HS-5 (cell line): ENCODE measurements around the gene MUC6.

Experiments used
- DNase-seq: peaks from one replicate; pipeline ENCODE4 v3.0.0-alpha.2; 2012; ENCODE audit warnings: low read depth

MUC6 gene

DNA sequence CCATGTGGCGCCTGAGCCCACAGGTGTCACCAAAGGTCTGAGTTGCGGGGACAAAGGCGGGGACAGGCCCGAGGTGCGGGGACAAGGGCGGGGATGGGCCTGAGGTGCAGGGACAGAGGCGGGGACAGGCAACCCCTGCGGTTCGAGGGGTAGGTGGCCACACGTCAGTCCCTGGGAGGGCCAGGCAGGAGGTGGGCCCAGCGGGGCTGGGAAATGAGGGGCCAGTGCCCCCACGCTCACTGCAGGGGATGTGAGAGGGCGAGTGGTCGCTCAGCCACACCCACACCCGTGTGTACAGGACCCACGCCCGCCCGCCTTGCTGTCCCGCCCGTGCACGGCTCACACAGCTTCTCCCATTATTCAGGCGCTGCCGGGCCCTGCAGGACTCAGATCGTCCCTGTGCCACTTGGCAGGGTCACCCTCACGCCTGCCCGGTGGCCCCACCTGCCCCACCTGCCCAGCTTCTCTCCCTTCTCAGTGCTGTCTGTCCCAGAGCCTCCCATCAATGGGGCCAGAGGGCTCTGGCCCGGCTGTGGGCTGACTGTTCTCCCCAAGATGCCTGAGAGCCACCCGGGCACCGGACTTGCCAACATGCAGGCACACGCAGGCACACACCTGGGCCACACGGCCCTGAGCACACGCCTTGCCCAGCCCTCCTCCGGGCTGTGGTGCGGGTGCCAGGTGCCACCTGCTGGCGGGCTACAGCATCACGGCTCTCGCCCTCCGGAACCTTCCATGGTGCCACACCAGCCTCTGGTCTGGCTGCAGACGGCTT, 14.2 kb upstream of the MUC6 start:
- DNase-seq: no peak

- no peak for DNase-seq
These were observed 13.5 kb upstream of the MUC6 start for GRCh38 chr11:1049911-1050580.

DNA sequence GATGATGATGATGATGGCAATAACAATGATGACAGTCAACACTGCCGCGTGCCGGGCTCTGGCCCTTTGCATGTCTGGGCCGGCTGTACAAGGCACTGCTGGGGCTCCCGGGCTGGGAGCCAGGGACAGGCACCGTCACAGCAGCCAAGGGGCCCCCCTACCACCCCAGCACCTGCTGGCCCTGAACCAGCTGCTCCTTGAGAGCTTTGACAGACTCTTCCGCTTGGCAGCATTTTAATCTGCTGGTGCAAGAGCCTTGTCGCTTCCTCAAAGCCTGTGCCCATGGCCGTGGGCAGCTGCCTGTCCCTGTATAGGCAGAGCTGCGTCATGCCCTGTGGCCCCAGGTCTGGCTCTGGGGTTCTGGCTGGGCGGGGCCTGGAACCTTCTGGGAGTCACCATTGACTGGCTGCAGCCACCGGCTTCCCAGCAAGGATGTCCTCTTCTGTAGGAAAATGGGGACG, 12.9 kb upstream of the MUC6 start:
- DNase-seq: no peak

- DNase-seq: no peak
These were observed 12.5 kb upstream of the MUC6 start for GRCh38 chr11:1049071-1049405.

- DNase-seq: no peak
These were observed 12.0 kb upstream of the MUC6 start for GRCh38 chr11:1048375-1049070.

DNA sequence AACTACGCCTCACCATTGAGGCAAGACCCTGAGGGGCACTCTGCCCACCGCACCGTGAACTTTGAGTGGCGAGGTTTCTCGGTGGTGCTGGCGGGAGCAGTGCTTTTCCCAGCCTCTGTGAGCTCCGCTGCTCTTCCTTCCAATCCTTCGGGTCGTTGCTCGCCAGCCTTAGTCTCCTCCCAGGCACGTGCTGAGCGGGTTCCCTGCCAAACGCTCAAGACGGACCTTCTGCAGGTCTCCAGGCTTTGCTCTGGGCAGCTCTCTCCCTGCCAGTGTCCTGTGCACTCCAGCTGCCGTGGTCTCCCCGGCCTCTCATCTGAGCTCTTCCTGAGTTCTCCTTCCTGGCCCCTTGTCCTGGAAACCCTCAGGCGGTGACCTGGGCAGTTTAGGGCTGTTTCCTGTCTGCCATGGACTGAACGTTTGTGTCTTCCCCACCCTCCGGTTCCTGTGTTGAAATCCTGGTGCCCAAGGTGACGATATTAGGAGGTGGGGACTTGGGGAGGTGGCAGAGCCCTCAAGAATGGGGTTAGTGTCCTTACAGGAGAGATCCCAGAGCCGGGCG, 11.2 kb upstream of the MUC6 start:
- DNase-seq: no peak

DNA sequence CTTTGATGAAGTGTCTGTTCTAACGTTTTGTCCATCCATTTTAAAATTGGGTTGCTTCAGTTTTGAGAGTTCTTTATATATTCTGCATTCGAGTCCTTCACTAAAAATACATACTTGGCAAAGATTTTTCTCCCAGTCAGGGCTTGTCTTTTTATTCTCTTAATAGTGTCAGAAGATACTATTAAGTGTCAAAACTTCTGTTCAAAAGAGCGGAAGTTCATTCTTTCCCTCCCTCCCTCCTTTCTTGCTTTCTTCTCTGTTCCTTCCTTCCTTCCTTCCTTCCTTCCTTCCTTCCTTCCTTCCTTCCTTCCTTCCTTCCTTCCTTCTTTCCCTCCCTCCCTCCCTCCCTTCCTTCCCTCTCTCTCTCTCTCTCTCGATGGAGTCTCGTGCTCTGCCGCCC, 7.6 kb upstream of the MUC6 start:
- no peak for DNase-seq

- no peak for DNase-seq
These were observed 7.1 kb upstream of the MUC6 start for GRCh38 chr11:1043563-1044096.

- no peak for DNase-seq
These were observed 6.4 kb upstream of the MUC6 start for GRCh38 chr11:1042626-1043562.

DNA sequence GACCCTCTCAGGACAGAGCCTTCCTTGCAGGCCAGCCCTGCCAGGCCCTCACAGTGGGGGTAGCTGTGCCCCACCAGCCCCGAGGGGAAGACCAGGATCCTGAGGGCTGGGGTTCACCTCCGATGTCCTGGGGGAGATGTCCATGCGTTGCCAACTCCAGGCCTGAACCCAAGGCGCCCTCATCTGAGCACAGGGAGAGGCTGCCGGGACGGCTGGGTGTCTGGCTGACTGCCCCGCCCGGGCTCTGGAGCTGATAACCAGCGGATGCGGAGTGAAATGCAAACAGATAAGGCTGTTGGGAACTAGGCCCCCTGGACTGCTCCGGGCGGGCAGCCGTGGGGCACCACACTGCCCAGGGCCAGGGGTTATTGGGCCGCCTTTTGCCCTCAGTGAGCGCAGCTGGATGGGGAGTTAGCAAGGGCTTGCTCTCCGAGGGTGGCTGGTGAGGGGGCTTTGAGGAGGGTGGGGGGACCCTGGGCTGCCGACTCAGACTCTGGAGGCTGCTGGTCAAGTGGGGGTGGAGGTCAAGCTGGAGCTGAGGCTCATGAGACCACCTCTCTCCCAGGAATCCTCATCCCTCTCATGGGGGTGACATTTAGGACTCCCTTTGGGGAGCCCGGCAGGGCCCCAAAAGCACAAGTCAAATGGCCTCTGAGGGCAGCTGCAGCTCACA, 5.6 kb upstream of the MUC6 start:
- no peak for DNase-seq

GRCh38 chr11:1041471-1041870, 5.0 kb upstream of the MUC6 start:
- DNase-seq: no peak

DNA sequence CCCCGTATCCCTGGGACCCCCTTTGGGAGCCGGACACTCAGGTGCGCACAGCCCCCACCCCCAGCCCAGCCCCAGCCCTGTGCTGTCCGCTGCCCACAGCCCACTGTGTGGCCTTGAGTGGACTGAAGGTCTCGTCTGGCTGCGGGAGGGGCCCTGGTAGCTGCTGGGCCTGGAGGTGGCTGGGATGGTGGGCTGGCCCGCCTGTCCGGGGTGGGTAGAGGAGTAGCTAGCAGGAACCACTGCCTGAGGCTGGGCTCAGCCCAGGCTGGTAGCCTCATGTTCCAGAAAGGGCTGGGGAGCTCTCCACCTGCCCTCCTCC, 4.6 kb upstream of the MUC6 start:
- DNase-seq: no peak

DNA sequence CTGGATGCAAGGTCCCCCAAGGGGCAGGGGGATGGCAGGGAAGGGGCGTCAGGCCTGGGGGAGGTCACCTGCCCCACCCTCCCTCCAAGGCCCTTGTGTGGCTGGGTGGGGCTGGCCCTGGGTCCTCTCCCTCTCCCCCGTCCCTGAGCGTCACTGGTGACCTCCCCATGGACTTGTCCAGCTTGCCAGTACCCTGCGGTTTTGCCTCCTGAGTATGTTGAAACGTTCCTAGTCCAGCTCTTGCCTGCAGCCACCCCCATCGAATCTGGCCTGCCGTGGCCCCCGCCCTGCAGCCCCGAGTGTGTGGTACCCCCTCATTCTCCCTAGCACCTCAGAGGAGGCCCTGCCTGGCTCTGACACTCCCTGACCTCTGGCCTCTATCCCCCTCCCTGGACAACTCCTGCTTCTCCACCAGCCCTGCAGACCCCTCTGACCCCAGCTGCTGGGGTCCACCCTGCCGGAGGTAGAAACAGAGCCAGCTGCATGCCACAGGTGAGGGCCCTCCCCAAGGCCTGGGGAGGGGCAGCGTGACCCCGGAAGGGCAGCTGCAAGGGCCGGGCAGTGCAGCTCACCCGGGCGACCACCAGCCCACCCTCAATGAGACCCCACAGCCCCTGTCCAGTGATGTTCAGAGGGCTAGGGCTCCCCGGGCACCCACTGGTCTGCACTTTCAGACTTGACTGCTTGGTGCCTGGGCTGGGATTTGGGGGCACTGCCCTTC, 4.1 kb upstream of the MUC6 start:
- no peak for DNase-seq

GRCh38 chr11:1039481-1040427, 3.2 kb upstream of the MUC6 start:
- no peak for DNase-seq

- no peak for DNase-seq
These were observed 2.4 kb upstream of the MUC6 start for GRCh38 chr11:1038921-1039320.

DNA sequence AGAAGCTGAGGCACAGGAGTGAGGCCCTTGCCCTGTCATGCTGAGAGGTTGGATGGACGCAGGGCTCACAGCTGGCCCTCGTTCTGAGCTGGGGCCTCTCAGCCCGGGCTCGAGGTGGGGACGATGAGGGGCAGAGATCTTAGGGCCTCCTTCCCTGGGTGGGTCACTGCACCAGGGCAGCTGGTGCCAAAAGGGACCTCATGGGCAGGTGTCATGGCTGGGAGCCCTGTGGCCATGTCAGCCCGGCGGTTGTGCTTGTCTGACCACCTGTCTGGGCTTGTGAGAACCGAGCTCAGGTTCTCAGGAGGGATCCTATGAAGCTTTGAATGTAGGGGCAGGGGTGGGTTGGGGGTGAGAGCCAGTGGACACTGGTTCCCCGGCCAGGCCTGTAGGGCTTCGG, 1.8 kb upstream of the MUC6 start:
- DNase-seq: no peak

DNA sequence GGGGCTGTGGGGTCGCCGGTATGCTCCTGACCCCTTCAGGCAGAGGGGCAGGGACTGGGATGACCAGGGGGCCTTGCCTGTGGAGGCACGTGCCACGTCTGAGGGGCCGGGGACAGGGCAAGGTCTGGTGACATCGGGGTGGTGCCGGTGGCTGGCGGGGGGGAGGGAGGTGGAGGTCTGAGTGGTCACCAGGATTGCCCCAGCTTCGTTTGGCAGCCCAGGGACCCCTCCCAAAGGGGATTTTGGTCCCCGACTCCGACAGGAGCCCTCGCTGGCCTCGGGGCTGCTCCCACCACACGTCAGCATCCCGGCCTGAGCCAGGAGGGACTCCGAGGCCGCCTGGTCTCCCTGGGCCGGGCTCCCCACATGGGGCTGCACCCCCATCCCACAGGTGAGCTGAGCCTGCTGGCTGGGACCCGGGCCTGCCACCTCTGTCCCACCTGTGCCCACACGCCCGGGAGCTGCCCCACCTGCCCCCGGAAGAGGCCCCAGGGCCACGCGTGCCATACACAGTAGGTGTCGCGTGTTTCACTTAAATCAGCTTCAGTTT, 1.1 kb upstream of the MUC6 start:
- DNase-seq: no peak

DNA sequence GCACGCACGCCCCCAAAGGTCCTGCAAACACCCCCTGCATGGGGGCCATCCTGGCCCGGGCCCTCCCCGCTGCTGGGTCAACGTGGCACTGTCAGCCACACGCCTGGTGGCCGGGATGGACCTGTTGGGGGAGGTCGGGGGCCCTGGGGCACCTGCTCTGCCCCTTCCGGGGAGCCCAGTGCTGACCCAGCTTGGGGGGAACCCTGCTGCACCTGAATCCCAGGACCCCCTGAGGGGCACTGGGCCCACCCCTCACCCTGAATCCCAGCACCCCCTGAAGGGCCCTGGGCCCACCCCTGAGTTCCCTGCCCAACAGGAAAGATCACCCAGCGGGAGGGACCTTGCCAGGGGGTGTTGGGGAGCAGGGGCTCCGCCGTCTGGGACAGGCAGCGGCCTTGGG, 413 bp upstream of the MUC6 start:
- no peak for DNase-seq
